Fibroblast of gingiva (primary cell): ENCODE data around the gene SLC12A3.
"Not testable (repeated sequence)": the region's sequence is repeated elsewhere in the genome, so short reads cannot be mapped to it uniquely, and the experiment has no call there.

Experiments
- DNase-seq: peaks from one replicate; pipeline ENCODE4 v3.0.0-alpha.2; 2011; ENCODE audit warnings: low read depth

Gene SLC12A3

GRCh38 chr16:56868766-56869165, 3.8 kb downstream of the SLC12A3 start:
- not testable (repeated sequence) for DNase-seq

- no peak for DNase-seq
Measured at GRCh38 chr16:56869513-56870275, 4.7 kb downstream of the SLC12A3 start.

- no peak for DNase-seq
Measured at GRCh38 chr16:56870276-56870888, 5.4 kb downstream of the SLC12A3 start.

- peak; percentile 12 for DNase-seq
Measured at GRCh38 chr16:56871172-56871593, 6.2 kb downstream of the SLC12A3 start.

GRCh38 chr16:56872863-56873391, 7.9 kb downstream of the SLC12A3 start:
- DNase-seq, result peak; percentile 27

GRCh38 chr16:56874800-56875199, 9.8 kb downstream of the SLC12A3 start:
- DNase-seq, result no peak

GRCh38 chr16:56876048-56876447, 11.0 kb downstream of the SLC12A3 start:
- DNase-seq, result no peak

GRCh38 chr16:56877486-56878182, 12.6 kb downstream of the SLC12A3 start:
- no peak for DNase-seq

GRCh38 chr16:56878282-56878854, 13.4 kb downstream of the SLC12A3 start:
- no peak for DNase-seq

GRCh38 chr16:56879276-56879675, 14.3 kb downstream of the SLC12A3 start:
- DNase-seq, result no peak

GRCh38 chr16:56880176-56880575, 15.2 kb downstream of the SLC12A3 start:
- DNase-seq, result no peak

GRCh38 chr16:56880685-56881084, 15.7 kb downstream of the SLC12A3 start:
- DNase-seq, result no peak

GRCh38 chr16:56882077-56882800, 17.2 kb downstream of the SLC12A3 start:
- no peak for DNase-seq

GRCh38 chr16:56883586-56883985, 18.6 kb downstream of the SLC12A3 start:
- no peak for DNase-seq

GRCh38 chr16:56884026-56884582, 19.1 kb downstream of the SLC12A3 start:
- no peak for DNase-seq

GRCh38 chr16:56884929-56885328, 19.9 kb downstream of the SLC12A3 start:
- DNase-seq, result not testable (repeated sequence)

GRCh38 chr16:56885446-56886162, 20.6 kb downstream of the SLC12A3 start:
- no peak for DNase-seq

- no peak for DNase-seq
Measured at GRCh38 chr16:56886296-56886695, 21.3 kb downstream of the SLC12A3 start.

GRCh38 chr16:56886826-56887225, 21.8 kb downstream of the SLC12A3 start:
- DNase-seq, result no peak

- DNase-seq, result no peak
Measured at GRCh38 chr16:56888806-56889205, 23.8 kb downstream of the SLC12A3 start.

GRCh38 chr16:56889206-56889605, 24.2 kb downstream of the SLC12A3 start:
- no peak for DNase-seq
